KMS-11 (cell line): ENCODE measurements around the gene PRDM15.

Source experiments
- H2AFZ ChIP-seq: fragments of 200-600 bp; sonication (generic); 2 replicates; pipeline ENCODE4 v1.6.1; 2016; ENCODE audit warnings: antibody characterized with exemption, mixed run types, low read depth
- H3K27ac ChIP-seq: fragments of 200-600 bp; sonication (generic); 2 replicates; pipeline ENCODE4 v1.6.1; 2016; ENCODE audit warnings: mild to moderate bottlenecking, mixed run types
- H3K27me3 ChIP-seq: fragments of 200-600 bp; sonication (generic); 2 replicates; pipeline ENCODE4 v1.6.1; 2017; ENCODE audit warnings: mild to moderate bottlenecking, low read depth, mixed run types, moderate library complexity; ENCODE audit not compliant: insufficient read depth
- H3K36me3 ChIP-seq: fragments of 200-600 bp; sonication (generic); 2 replicates; pipeline ENCODE4 v1.6.1; 2017; ENCODE audit warnings: mild to moderate bottlenecking, mixed run types; ENCODE audit not compliant: insufficient read depth
- H3K4me1 ChIP-seq: fragments of 200-600 bp; sonication (generic); 2 replicates; pipeline ENCODE4 v1.6.1; 2016; ENCODE audit warnings: mild to moderate bottlenecking, low read depth, mixed run types; ENCODE audit not compliant: poor library complexity, severe bottlenecking
- H3K4me2 ChIP-seq: fragments of 200-600 bp; sonication (generic); 2 replicates; pipeline ENCODE4 v1.7.0; 2016; ENCODE audit warnings: mild to moderate bottlenecking, mixed run types
- H3K4me3 ChIP-seq: fragments of 200-600 bp; sonication (generic); IDR thresholded peaks from 2 replicates; pipeline ENCODE4 v1.6.1; 2017; ENCODE audit warnings: low read depth, low read length, mixed read lengths; ENCODE audit not compliant: insufficient read depth
- H3K79me2 ChIP-seq: fragments of 200-600 bp; sonication (generic); 2 replicates; pipeline ENCODE4 v1.6.1; 2016; ENCODE audit warnings: low read depth, mixed run types; ENCODE audit not compliant: insufficient read depth
- H3K9ac ChIP-seq: fragments of 200-600 bp; sonication (generic); 2 replicates; pipeline ENCODE4 v1.6.1; 2016; ENCODE audit warnings: mild to moderate bottlenecking, mixed run types
- H4K20me1 ChIP-seq: fragments of 200-600 bp; sonication (generic); 2 replicates; pipeline ENCODE4 v1.6.1; 2016; ENCODE audit warnings: mild to moderate bottlenecking, mixed run types; ENCODE audit not compliant: insufficient read depth
- TF ChIP-seq, protein P1 (sequence below): fragments of 200-600 bp; sonication (generic); conservative IDR thresholded peaks from 2 replicates; pipeline ENCODE4 v1.6.1; 2017; ENCODE audit warnings: low read depth, mild to moderate bottlenecking, antibody characterized with exemption, low read length, moderate library complexity, mixed read lengths

PRDM15 gene

DNA sequence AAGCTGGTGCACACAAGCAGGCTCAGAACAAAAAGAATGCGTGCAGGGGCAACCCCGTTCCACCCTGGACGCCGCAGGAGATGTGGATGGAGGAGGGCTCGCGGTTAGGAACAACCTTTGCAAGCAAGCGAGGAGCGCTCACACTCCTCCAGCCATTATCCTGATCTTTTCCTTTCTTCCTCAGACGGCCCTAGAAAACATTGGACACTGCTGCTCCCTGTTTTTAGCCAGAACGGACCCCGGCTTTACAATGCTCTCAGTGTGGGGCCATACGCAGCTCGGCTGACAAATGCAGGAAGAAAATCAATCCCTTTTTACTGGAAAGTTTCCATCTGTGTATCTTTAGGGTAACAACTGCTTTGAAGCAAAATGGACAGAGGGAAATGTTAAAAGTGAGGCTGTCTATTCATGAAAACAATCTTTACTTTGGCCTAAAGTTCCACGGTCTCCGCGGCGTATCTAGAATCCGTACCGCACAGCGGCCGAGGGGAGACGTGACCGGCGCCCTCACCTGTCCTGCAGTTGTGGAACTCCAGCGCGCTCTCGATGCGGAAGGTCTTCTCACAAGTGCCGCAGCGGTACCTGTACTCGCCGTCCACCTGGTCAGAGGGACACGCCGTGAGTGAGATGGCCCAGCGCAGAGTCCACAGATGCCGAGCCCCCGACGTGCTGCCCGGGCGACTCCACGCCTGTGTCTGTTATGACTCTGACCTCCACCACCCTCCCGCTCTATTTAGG, 44.0 kb downstream of the PRDM15 start:
- Histone ChIP-seq H4K20me1 (no peaks in the 10 kb centered on the region), H3K4me1 (no peaks in the 10 kb centered on the region), H3K27ac (no peak overlapping the region), H2AFZ (no peak overlapping the region), H3K9ac (no peak overlapping the region), H3K4me2 (no peak overlapping the region), H3K4me3 (no peak overlapping the region), H3K36me3 (no peaks in the 10 kb centered on the region), H3K79me2 (no peaks in the 10 kb centered on the region), H3K27me3 (no peaks in the 10 kb centered on the region)
- TF ChIP-seq, protein P1, sequence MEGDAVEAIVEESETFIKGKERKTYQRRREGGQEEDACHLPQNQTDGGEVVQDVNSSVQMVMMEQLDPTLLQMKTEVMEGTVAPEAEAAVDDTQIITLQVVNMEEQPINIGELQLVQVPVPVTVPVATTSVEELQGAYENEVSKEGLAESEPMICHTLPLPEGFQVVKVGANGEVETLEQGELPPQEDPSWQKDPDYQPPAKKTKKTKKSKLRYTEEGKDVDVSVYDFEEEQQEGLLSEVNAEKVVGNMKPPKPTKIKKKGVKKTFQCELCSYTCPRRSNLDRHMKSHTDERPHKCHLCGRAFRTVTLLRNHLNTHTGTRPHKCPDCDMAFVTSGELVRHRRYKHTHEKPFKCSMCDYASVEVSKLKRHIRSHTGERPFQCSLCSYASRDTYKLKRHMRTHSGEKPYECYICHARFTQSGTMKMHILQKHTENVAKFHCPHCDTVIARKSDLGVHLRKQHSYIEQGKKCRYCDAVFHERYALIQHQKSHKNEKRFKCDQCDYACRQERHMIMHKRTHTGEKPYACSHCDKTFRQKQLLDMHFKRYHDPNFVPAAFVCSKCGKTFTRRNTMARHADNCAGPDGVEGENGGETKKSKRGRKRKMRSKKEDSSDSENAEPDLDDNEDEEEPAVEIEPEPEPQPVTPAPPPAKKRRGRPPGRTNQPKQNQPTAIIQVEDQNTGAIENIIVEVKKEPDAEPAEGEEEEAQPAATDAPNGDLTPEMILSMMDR = no peak

DNA sequence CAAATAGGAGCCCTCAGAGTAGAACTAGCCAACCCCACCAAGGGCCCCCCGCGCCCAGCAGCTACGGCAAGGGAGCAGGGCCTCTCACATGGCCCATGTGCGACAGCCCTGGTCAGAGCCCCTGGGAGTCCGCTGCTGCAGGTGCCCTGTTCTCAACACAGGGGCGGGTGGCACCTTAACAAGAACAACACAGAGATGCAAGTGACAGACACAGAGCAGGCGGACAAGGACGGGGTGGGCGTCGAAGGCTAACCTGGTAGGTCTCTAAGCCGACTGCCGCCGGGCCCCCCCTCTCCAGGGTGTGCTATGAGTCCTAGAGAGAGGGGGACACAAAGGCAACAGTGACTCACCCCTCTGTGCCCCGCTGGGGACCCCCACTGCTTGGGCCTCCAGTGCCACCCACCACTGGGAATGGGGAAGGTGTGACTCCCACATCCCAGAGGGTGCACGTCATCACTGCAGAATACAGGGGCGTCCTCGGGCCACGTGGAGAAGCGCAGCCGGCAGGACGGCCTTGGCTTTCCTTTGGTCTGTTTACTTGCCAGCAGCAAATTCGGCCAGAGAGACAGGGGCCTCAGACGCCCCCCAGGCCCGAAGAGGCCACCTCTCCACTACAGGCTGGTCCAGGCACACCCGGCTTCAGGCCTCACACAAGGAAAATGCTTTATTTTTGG, 44.8 kb downstream of the PRDM15 start:
- H3K4me3 ChIP-seq = no peak overlapping the region
- no peak overlapping the region for H3K4me2 ChIP-seq
- no peak overlapping the region for H3K9ac ChIP-seq
- no peaks in the 10 kb centered on the region for H3K4me1 ChIP-seq
- H4K20me1 ChIP-seq = no peaks in the 10 kb centered on the region
- no peaks in the 10 kb centered on the region for H3K36me3 ChIP-seq
- TF ChIP-seq, protein P1 = no peak
- H3K27me3 ChIP-seq = no peaks in the 10 kb centered on the region
- no peaks in the 10 kb centered on the region for H3K79me2 ChIP-seq
- H3K27ac ChIP-seq = no peak overlapping the region
- no peak overlapping the region for H2AFZ ChIP-seq

DNA sequence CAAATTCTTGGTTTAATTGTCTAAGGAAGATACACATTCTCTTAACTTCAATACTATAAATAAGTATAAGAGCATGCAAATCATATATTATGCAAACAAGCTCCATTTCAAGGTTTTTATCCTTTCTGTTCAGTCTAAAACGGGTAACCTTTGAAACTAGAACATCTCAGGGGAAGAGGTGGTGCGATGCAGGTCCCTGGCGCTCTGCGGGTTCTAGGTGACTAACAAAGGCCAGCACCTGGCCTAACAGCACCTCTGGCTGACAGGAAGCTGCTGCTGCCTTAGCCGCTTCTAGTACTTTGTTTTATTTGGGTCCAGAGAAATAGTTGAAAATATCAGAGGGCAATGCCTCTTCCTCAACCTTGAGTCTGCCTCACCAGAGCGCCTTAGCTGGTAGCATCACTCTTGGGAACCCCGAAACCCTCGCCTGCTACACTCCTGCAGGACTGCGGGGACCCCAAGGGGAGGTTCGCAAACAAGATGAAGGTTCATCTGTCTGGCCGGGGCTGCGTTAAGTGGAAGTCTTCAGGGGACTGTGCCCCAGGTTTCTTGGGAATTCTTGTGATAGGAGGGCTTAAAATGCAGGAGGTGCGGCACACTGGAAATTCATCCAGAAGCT, 45.5 kb downstream of the PRDM15 start:
- no peak overlapping the region for H2AFZ ChIP-seq
- TF ChIP-seq, protein P1 = no peak
- H3K27me3 ChIP-seq = no peaks in the 10 kb centered on the region
- H3K4me3 ChIP-seq = no peak overlapping the region
- H3K36me3 ChIP-seq = no peaks in the 10 kb centered on the region
- no peaks in the 10 kb centered on the region for H3K4me1 ChIP-seq
- H4K20me1 ChIP-seq = no peaks in the 10 kb centered on the region
- H3K9ac ChIP-seq = no peak overlapping the region
- H3K79me2 ChIP-seq = no peaks in the 10 kb centered on the region
- no peak overlapping the region for H3K27ac ChIP-seq
- H3K4me2 ChIP-seq = no peak overlapping the region

DNA sequence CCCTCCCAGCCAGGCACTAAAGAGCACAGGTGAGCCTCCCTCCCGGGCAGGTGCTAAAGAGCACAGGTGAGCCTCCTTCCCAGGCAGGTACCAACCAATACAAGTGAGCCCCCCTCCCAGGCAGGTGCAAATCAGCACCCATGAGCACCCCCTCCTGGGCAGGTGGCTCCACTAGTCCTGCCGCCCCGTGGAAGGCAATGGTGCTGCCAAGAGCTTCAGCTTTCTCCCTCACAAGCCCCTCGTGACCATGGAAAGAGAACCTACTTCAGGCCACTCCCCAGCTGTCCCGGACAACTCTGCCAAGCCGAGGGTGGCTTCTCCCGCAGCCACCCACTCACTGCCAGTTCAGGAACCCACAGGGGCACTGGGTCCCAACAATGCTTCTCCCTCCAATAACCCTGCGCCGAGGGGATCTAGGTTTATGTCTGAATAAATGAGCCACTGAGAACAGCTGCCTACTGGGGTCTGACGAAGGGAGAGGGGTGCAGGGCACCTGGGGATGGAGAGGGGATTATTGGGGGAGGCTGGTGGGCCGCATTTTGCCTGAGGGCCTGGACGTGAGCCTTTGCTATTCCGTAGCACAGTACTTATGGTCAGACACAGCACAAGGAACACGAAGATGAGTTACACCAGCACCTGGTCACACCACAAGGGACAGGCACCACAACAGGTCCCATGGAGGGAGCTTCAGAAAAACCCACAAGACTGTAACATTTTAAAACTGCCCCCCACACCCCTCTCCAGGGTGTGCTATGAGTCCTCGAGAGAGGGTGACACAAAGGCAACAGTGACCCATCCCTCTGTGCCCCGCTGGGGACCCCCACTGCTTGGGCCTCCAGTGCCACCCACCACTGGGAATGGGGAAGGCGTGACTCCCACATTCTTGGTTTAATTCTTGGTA, 46.3 kb downstream of the PRDM15 start:
- no peak overlapping the region for H3K27ac ChIP-seq
- TF ChIP-seq, protein P1 = no peak
- H3K9ac ChIP-seq = no peak overlapping the region
- no peak overlapping the region for H2AFZ ChIP-seq
- no peaks in the 10 kb centered on the region for H3K4me1 ChIP-seq
- no peaks in the 10 kb centered on the region for H4K20me1 ChIP-seq
- no peak overlapping the region for H3K4me3 ChIP-seq
- no peaks in the 10 kb centered on the region for H3K36me3 ChIP-seq
- no peak overlapping the region for H3K4me2 ChIP-seq
- no peaks in the 10 kb centered on the region for H3K79me2 ChIP-seq
- no peaks in the 10 kb centered on the region for H3K27me3 ChIP-seq
